ENCODE results near the gene C4BPB. TPM values are rescaled to one million over a fixed set of nuclear protein-coding genes. Genes with fewer than 3 reads are reported as not detected.

C4BPB gene, protein sequence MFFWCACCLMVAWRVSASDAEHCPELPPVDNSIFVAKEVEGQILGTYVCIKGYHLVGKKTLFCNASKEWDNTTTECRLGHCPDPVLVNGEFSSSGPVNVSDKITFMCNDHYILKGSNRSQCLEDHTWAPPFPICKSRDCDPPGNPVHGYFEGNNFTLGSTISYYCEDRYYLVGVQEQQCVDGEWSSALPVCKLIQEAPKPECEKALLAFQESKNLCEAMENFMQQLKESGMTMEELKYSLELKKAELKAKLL
- total RNA-seq (2022; extraction: Qiagen RNA extraction), result 0.89 to 2.1 TPM (median 1.3 TPM) in 5 replicates

GRCh38 chr1:207088701-207089626 lies at the start of gene C4BPB:
TSS of gene C4BPB (plus strand) at chr1:207088860. CDS start at chr1:207089532, 672 bp downstream.

GRCh38 chr1:207051191-207051943 lies 37.3 kb upstream of the C4BPB start, which contains the start of gene YOD1:
TSS of gene YOD1 (minus strand) at chr1:207051208. CDS start at chr1:207051030, 178 bp downstream.

DNA sequence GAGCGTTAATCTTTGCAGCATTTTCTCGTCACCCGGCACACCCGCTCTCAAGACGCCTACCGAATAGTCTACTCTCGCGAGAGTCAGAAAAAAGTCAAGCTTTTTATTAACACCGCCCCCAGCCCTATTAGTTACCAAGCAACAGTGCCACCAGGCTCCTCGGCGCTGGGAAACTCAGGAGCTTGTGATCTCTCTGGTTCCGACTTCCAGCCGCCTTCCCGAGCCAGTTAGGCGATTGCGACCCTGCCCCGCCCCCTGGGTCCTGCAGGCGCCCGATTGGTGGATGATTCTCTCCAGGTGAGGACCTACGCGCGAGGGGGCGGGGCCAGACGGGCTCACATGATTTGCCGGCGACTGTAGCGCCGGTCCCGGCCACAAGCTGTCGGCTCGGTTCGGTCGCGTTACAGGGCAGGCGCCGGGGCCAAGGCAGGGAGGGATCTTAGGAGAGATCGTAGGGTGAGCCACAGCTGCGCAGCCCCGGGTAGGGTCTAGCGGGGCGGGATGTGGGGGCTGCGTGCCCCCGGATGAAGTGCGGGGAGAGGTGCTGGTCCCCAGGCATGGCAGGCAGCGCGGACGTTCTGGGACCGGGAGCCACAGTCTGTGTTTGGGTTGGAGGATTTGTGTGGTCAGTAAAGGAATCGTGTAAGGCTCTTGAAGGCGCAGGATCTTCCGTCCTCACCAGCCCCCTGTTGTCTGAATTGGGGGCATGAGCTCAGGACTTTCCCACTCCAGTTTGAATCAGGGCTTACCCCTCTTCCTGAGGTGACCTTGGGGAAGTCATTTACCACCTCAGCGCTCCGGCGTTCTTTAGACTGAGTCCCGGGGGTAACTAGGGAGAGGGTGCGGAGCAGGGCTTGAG lies 35.5 kb upstream of the C4BPB start, which contains the start of gene PFKFB2:
Gene PFKFB2, plus strand, starts transcription at position 365 of the 859 bp plus-strand sequence. CDS start 1,443 bp downstream, outside the sequence.

GRCh38 chr1:207103892-207104373 lies 15.3 kb downstream of the C4BPB start, which contains the start of gene C4BPA:
TSS of gene C4BPA (plus strand) at chr1:207104233. CDS start at chr1:207113026, 8,793 bp downstream.

Other genes with a start within 250 kb of the C4BPB start
- gene IL20, start 223.2 kb upstream of the C4BPB start, total RNA-seq (2022; extraction: Qiagen RNA extraction), result not detected in 5 replicates
- 0.25 to 0.50 TPM (median 0.39 TPM) in 5 replicates for gene IL24, start 191.4 kb upstream of the C4BPB start, total RNA-seq (2022; extraction: Qiagen RNA extraction)
- 5.0 to 6.0 TPM (median 5.3 TPM) in 5 replicates for gene FCMR, start 166.9 kb upstream of the C4BPB start, total RNA-seq (2022; extraction: Qiagen RNA extraction)
- gene PIGR, start 142.4 kb upstream of the C4BPB start, total RNA-seq (2022; extraction: Qiagen RNA extraction), result not detected in 5 replicates
- gene FCAMR, start 118.4 kb upstream of the C4BPB start, total RNA-seq (2022; extraction: Qiagen RNA extraction), result 0.07 to 0.08 TPM in 2 of 5 replicates, not detected in the others
- gene C1orf116, start 56.1 kb upstream of the C4BPB start, total RNA-seq (2022; extraction: Qiagen RNA extraction), result 3.9 to 6.8 TPM (median 5.9 TPM) in 5 replicates
- 6.9 to 10.4 TPM (median 8.7 TPM) in 5 replicates for gene YOD1, start 37.7 kb upstream of the C4BPB start, total RNA-seq (2022; extraction: Qiagen RNA extraction)
- 4.6 to 6.7 TPM (median 5.3 TPM) in 5 replicates for gene PFKFB2, start 35.6 kb upstream of the C4BPB start, total RNA-seq (2022; extraction: Qiagen RNA extraction)
- gene C4BPA, start 15.4 kb downstream of the C4BPB start, total RNA-seq (2022; extraction: Qiagen RNA extraction), result 0.58 to 0.91 TPM (median 0.67 TPM) in 5 replicates
- 74.6 to 111 TPM (median 98.0 TPM) in 5 replicates for gene CD55, start 232.8 kb downstream of the C4BPB start, total RNA-seq (2022; extraction: Qiagen RNA extraction)